ENCODE measurements around the gene PRF1.

DNA sequence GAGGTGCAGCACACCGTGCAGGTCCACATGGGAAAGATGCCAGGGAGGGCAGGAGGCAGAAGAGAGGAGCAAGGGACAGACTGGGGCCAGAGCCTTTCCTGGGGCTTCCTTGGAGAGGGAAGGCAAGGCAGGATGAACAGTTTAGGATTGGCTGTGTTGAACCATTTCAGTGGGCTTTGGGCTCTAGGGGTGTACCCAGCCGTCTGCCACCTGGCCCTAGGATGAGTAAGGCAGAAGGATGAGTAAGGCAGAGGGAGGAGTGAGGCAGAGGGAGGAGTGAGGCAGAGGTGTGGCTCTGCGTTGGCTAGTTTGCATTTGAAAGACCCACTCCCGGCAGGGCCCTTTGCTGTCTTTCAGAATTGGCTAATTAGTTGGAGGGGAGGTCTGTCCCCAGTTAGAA lies 31.5 kb upstream of the PRF1 start:
- no peak for TF ChIP-seq EZH2 (IDR thresholded peaks at IDR 0.05; ENCODE audit: low read length)
- TF ChIP-seq, protein P1, sequence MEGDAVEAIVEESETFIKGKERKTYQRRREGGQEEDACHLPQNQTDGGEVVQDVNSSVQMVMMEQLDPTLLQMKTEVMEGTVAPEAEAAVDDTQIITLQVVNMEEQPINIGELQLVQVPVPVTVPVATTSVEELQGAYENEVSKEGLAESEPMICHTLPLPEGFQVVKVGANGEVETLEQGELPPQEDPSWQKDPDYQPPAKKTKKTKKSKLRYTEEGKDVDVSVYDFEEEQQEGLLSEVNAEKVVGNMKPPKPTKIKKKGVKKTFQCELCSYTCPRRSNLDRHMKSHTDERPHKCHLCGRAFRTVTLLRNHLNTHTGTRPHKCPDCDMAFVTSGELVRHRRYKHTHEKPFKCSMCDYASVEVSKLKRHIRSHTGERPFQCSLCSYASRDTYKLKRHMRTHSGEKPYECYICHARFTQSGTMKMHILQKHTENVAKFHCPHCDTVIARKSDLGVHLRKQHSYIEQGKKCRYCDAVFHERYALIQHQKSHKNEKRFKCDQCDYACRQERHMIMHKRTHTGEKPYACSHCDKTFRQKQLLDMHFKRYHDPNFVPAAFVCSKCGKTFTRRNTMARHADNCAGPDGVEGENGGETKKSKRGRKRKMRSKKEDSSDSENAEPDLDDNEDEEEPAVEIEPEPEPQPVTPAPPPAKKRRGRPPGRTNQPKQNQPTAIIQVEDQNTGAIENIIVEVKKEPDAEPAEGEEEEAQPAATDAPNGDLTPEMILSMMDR (optimal IDR thresholded peaks at IDR 0.05 in 1 of 3, IDR thresholded peaks at IDR 0.05 in 1 of 3, conservative IDR thresholded peaks at IDR 0.05 in 1 of 3; ENCODE audit: extremely low read depth in 1 of 3, insufficient read depth in 2 of 3, low read length in 3 of 3): no peak

Data from keratinocyte (primary cell).